ENCODE results near the gene NKX2-2. TPM values are rescaled to one million over a fixed set of nuclear protein-coding genes. Genes with fewer than 3 reads are reported as not detected.

Gene NKX2-2
- total RNA-seq, 3 donors from 2014 or later (not counting 1 experiment from before 2014, with no cell fraction given) = not detected

DNA sequence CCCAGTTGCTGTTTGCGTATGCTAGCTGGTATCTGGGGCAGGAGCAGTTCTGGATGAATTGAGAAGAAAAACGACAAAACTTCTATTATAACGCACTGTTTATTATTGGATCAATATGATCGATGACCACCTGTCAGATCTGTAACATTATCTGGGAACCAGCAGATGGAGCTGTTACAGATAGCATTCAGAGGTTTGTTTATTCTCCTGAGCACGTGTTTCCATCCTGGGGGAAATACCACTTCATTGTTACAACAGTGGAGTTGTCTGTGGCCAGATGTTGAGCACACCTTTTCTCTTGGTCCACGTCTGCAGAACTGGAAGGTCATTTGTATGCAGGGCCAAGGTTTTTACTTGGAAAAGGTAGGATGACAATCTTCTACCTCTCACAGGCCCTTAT, 16.0 kb upstream of the NKX2-2 start:
- intact Hi-C loops (cut with micrococcal nuclease) = no loop called here
- Mint-ChIP-seq H3K9me3 (no peaks in the 10 kb centered on the region), H3K27me3 (ENCODE audit: low read depth in 2 of 2) (peaks cover 34 to 84% of the 10 kb centered on the region in 2 donors), H3K27ac (no peak overlapping the region), H3K36me3 (no peaks in the 10 kb centered on the region), H3K4me1 (no peaks in the 10 kb centered on the region), H3K4me3 (no peak overlapping the region)
- Histone ChIP-seq H3K4me3 (ENCODE audit: low read length) (no peak overlapping the region), H3K27me3 (ENCODE audit: control insufficient read depth, insufficient read depth, low read length) (peaks cover under 1% of the 10 kb centered on the region), H3K27ac (ENCODE audit: low read length) (no peak overlapping the region), H3K9me3 (ENCODE audit: control insufficient read depth, insufficient read depth, low read length) (no peaks in the 10 kb centered on the region), H3K4me1 (ENCODE audit: control insufficient read depth, insufficient read depth, low read length) (no peaks in the 10 kb centered on the region), H3K36me3 (ENCODE audit: control insufficient read depth, insufficient read depth, low read length) (no peaks in the 10 kb centered on the region)
- DNase-seq (peak in 1 of 2 donors; percentile 59), ATAC-seq (no peak)
- 49% methylated on average over 6 of the region's 6 CpGs for WGBS (ENCODE audit: insufficient coverage)
- TF ChIP-seq, protein P1, sequence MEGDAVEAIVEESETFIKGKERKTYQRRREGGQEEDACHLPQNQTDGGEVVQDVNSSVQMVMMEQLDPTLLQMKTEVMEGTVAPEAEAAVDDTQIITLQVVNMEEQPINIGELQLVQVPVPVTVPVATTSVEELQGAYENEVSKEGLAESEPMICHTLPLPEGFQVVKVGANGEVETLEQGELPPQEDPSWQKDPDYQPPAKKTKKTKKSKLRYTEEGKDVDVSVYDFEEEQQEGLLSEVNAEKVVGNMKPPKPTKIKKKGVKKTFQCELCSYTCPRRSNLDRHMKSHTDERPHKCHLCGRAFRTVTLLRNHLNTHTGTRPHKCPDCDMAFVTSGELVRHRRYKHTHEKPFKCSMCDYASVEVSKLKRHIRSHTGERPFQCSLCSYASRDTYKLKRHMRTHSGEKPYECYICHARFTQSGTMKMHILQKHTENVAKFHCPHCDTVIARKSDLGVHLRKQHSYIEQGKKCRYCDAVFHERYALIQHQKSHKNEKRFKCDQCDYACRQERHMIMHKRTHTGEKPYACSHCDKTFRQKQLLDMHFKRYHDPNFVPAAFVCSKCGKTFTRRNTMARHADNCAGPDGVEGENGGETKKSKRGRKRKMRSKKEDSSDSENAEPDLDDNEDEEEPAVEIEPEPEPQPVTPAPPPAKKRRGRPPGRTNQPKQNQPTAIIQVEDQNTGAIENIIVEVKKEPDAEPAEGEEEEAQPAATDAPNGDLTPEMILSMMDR (IDR thresholded peaks at IDR 0.05) = no peak

DNA sequence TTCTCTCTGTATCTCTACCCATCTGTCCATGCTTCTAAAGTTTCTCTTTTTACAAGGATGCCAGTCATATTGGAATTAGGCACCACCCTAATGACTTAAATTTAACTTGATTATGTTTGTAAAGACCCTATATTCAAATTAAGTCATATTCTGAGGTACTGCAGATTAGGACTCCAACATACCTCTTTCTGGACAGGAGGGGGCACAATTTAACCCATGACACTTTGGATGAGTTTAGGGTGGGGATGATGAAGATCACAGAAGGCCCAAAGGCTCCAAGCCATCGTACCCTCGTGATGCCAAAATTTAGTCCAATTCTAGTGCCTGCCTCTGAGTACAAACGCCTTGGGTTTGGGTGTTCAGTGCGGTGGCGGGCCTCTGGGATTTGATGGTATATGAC, 15.0 kb upstream of the NKX2-2 start:
- Mint-ChIP-seq H3K36me3 (no peaks in the 10 kb centered on the region), H3K9me3 (no peaks in the 10 kb centered on the region), H3K4me3 (no peak overlapping the region), H3K27me3 (ENCODE audit: low read depth in 2 of 2) (peaks cover 44 to 86% of the 10 kb centered on the region in 2 donors), H3K27ac (no peak overlapping the region), H3K4me1 (no peaks in the 10 kb centered on the region)
- Histone ChIP-seq H3K9me3 (ENCODE audit: control insufficient read depth, insufficient read depth, low read length) (no peaks in the 10 kb centered on the region), H3K36me3 (ENCODE audit: control insufficient read depth, insufficient read depth, low read length) (no peaks in the 10 kb centered on the region), H3K27me3 (ENCODE audit: control insufficient read depth, insufficient read depth, low read length) (peaks cover 7% of the 10 kb centered on the region), H3K27ac (ENCODE audit: low read length) (no peak overlapping the region), H3K4me3 (ENCODE audit: low read length) (no peak overlapping the region), H3K4me1 (ENCODE audit: control insufficient read depth, insufficient read depth, low read length) (no peaks in the 10 kb centered on the region)
- TF ChIP-seq, protein P1 (IDR thresholded peaks at IDR 0.05) = no peak
- WGBS (ENCODE audit: insufficient coverage) = 87% methylated on average over 5 of the region's 5 CpGs
- DNase-seq (peak in 1 of 2 donors; percentile 12), ATAC-seq (no peak)
- intact Hi-C loops (cut with micrococcal nuclease) = no loop called here

DNA sequence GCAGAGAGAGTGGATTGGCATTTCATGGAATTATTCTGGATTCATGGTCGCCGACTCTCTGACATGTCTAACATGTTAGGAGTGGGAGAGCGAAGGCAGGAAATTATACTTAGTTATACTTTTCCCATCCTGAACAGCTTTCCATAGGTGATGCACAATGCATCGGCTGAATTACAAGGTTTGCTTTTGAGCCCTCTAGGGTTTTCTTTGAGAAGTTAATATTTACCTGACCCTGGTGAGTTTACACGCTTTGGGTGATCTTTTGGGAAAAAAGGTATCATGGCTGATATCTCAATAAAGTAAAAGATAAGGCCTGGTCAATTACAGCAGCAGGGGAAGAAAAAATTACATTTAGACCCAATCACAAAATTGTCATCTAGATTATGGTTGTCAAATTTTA, 14.0 kb upstream of the NKX2-2 start:
- TF ChIP-seq, protein P1 (IDR thresholded peaks at IDR 0.05) = no peak
- H3K9me3 ChIP-seq (ENCODE audit: control insufficient read depth, insufficient read depth, low read length) = no peaks in the 10 kb centered on the region

DNA sequence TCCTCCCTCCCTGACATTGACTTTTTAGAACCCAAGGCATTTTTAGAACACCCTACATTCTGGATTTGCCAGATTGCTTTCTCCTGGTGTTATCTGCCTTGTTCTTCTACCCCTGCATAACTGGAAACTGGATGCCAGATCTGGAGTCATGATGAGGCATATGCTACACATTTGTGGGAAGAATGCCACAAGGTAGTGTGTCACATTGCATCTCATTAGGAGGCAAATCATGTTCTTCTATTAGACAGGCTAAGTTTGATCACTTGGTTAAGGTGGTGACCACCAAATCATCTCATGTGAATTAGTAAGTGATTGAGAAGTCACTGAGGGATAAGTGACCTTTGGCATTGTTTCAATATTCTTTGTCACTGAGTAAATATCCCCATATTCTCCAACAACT, 12.9 kb upstream of the NKX2-2 start:
- intact Hi-C loops (cut with micrococcal nuclease) = no loop called here
- H3K36me3 Mint-ChIP-seq = no peaks in the 10 kb centered on the region
- DNase-seq = no peak
- no peaks in the 10 kb centered on the region for H3K36me3 ChIP-seq (ENCODE audit: control insufficient read depth, insufficient read depth, low read length)
- H3K27ac Mint-ChIP-seq = no peak overlapping the region
- no peak overlapping the region for H3K4me3 Mint-ChIP-seq
- no peak for ATAC-seq
- TF ChIP-seq, protein P1 (IDR thresholded peaks at IDR 0.05) = no peak
- H3K27ac ChIP-seq (ENCODE audit: low read length) = no peak overlapping the region
- no peaks in the 10 kb centered on the region for H3K4me1 Mint-ChIP-seq
- peaks cover 44 to 78% of the 10 kb centered on the region in 2 donors for H3K27me3 Mint-ChIP-seq (ENCODE audit: low read depth in 2 of 2)
- H3K4me1 ChIP-seq (ENCODE audit: control insufficient read depth, insufficient read depth, low read length) = no peaks in the 10 kb centered on the region
- H3K4me3 ChIP-seq (ENCODE audit: low read length) = no peak overlapping the region
- no peaks in the 10 kb centered on the region for H3K9me3 ChIP-seq (ENCODE audit: control insufficient read depth, insufficient read depth, low read length)
- peaks cover 9% of the 10 kb centered on the region for H3K27me3 ChIP-seq (ENCODE audit: control insufficient read depth, insufficient read depth, low read length)
- H3K9me3 Mint-ChIP-seq = no peaks in the 10 kb centered on the region

More for the DNA sequence above, 14.0 kb upstream of the NKX2-2 start:
- Histone ChIP-seq H3K27ac (ENCODE audit: low read length) (no peak overlapping the region), H3K36me3 (ENCODE audit: control insufficient read depth, insufficient read depth, low read length) (no peaks in the 10 kb centered on the region), H3K27me3 (ENCODE audit: control insufficient read depth, insufficient read depth, low read length) (peaks cover 9% of the 10 kb centered on the region), H3K4me1 (ENCODE audit: control insufficient read depth, insufficient read depth, low read length) (no peaks in the 10 kb centered on the region), H3K4me3 (ENCODE audit: low read length) (no peak overlapping the region)
- Mint-ChIP-seq H3K36me3 (no peaks in the 10 kb centered on the region), H3K27ac (no peak overlapping the region), H3K4me3 (no peak overlapping the region), H3K9me3 (no peaks in the 10 kb centered on the region), H3K27me3 (ENCODE audit: low read depth in 2 of 2) (peaks cover 49 to 86% of the 10 kb centered on the region in 2 donors), H3K4me1 (no peaks in the 10 kb centered on the region)
- WGBS (ENCODE audit: insufficient coverage) = 78% methylated on average over 4 of the region's 5 CpGs
- intact Hi-C loops (cut with micrococcal nuclease) = no loop called here
- DNase-seq (no peak), ATAC-seq (no peak)

Measured in natural killer cell (primary cell).